ENCODE data around the gene CTNNA2. TPM values are rescaled to one million over a fixed set of nuclear protein-coding genes. Genes with fewer than 3 reads are reported as not detected.

The CTNNA2 gene
- total RNA-seq, 4 donors from 2014 or later, result 0.88 to 14.9 (median 2.3) TPM; not detected in 1

- DNase-seq, result no peak
- Histone ChIP-seq H3K36me3 (no peaks in the 10 kb centered on the region), H3K27me3 (no peaks in the 10 kb centered on the region), H3K4me1 (no peaks in the 10 kb centered on the region), H3K9me3 (no peaks in the 10 kb centered on the region), H3K4me3 (no peak overlapping the region), H3K27ac (no peak overlapping the region)
- no peak for TF ChIP-seq POLR2A (IDR thresholded peaks at IDR 0.05)
- TF ChIP-seq CTCF (IDR thresholded peaks at IDR 0.05), result no peak
- intact Hi-C loops (cut with DNase I; ENCODE audit: low total_unique reads), result no loop called here
Observed at GRCh38 chr2:80169811-80170594, 657.2 kb downstream of the CTNNA2 start.

GRCh38 chr2:80185091-80185490 lies 672.2 kb downstream of the CTNNA2 start:
- H3K9me3 ChIP-seq, result no peaks in the 10 kb centered on the region
- TF ChIP-seq POLR2A (IDR thresholded peaks at IDR 0.05) (no peak), CTCF (IDR thresholded peaks at IDR 0.05) (no peak)

GRCh38 chr2:80186262-80186661 lies 673.4 kb downstream of the CTNNA2 start:
- Histone ChIP-seq H3K4me1 (no peaks in the 10 kb centered on the region), H3K4me3 (no peak overlapping the region), H3K27ac (no peak overlapping the region), H3K9me3 (no peaks in the 10 kb centered on the region), H3K36me3 (no peaks in the 10 kb centered on the region), H3K27me3 (no peaks in the 10 kb centered on the region)
- intact Hi-C loops (cut with DNase I; ENCODE audit: low total_unique reads), result no loop called here
- TF ChIP-seq POLR2A (IDR thresholded peaks at IDR 0.05) (no peak), CTCF (IDR thresholded peaks at IDR 0.05) (no peak)
- DNase-seq, result no peak

More at GRCh38 chr2:80185091-80185490, 672.2 kb downstream of the CTNNA2 start:
- Histone ChIP-seq H3K36me3 (no peaks in the 10 kb centered on the region), H3K27me3 (no peaks in the 10 kb centered on the region), H3K4me1 (no peaks in the 10 kb centered on the region), H3K4me3 (no peak overlapping the region), H3K27ac (no peak overlapping the region)
- intact Hi-C loops (cut with DNase I; ENCODE audit: low total_unique reads), result no loop called here
- DNase-seq, result no peak

GRCh38 chr2:80187156-80187555 lies 674.3 kb downstream of the CTNNA2 start:
- Histone ChIP-seq H3K36me3 (no peaks in the 10 kb centered on the region), H3K4me3 (no peak overlapping the region), H3K27ac (no peak overlapping the region), H3K27me3 (no peaks in the 10 kb centered on the region), H3K4me1 (no peaks in the 10 kb centered on the region), H3K9me3 (no peaks in the 10 kb centered on the region)
- no peak for DNase-seq
- TF ChIP-seq CTCF (IDR thresholded peaks at IDR 0.05) (no peak), POLR2A (IDR thresholded peaks at IDR 0.05) (no peak)
- intact Hi-C loops (cut with DNase I; ENCODE audit: low total_unique reads), result no loop called here

- H3K9me3 ChIP-seq, result no peaks in the 10 kb centered on the region
- no peak overlapping the region for H3K4me3 ChIP-seq
- intact Hi-C loops (cut with DNase I; ENCODE audit: low total_unique reads), result no loop called here
- H3K36me3 ChIP-seq, result no peaks in the 10 kb centered on the region
- no peaks in the 10 kb centered on the region for H3K4me1 ChIP-seq
- no peaks in the 10 kb centered on the region for H3K27me3 ChIP-seq
- DNase-seq, result no peak
- H3K27ac ChIP-seq, result no peak overlapping the region
- TF ChIP-seq POLR2A (IDR thresholded peaks at IDR 0.05), result no peak
Observed at GRCh38 chr2:80190166-80190565, 677.3 kb downstream of the CTNNA2 start.

All from uterus (tissue), 4 donors.